WTC11 (cell line): ENCODE measurements around the gene ABR.

Experiments
- ATF3 ChIP-seq: sonication (generic); formaldehyde crosslinking; conservative IDR thresholded peaks from 2 replicates; pipeline ENCODE4 v1.8.1; 2022; ENCODE audit warnings: mild to moderate bottlenecking, missing genetic modification reagents
- CREB1 ChIP-seq: sonication (generic); formaldehyde crosslinking; IDR thresholded peaks from 2 replicates; pipeline ENCODE4 v1.8.0; 2023; ENCODE audit warnings: mild to moderate bottlenecking, missing genetic modification reagents
- CTCF ChIP-seq: fragments of 200-600 bp; IDR thresholded peaks from 2 replicates; pipeline ENCODE4 v1.8.0; 2022; ENCODE audit warnings: antibody characterized with exemption
- E2F1 ChIP-seq: sonication (generic); formaldehyde crosslinking; IDR thresholded peaks from 2 replicates; pipeline ENCODE4 v1.8.0; 2022; ENCODE audit warnings: mild to moderate bottlenecking, missing genetic modification reagents
- ESRRA ChIP-seq: sonication (generic); formaldehyde crosslinking; IDR thresholded peaks from 2 replicates; pipeline ENCODE4 v1.8.1; 2022; ENCODE audit warnings: mild to moderate bottlenecking, missing genetic modification reagents, borderline replicate concordance
- FOXP1 ChIP-seq: sonication (generic); formaldehyde crosslinking; IDR thresholded peaks from 2 replicates; pipeline ENCODE4 v1.8.0; 2022; ENCODE audit warnings: missing genetic modification reagents, mild to moderate bottlenecking, moderate library complexity, borderline replicate concordance
- FOXP4 ChIP-seq: sonication (generic); formaldehyde crosslinking; IDR thresholded peaks from 2 replicates; pipeline ENCODE4 v1.8.0; 2022; ENCODE audit warnings: mild to moderate bottlenecking, missing genetic modification reagents
- NR2C2 ChIP-seq: sonication (generic); formaldehyde crosslinking; IDR thresholded peaks from 2 replicates; pipeline ENCODE4 v1.8.0; 2022; ENCODE audit warnings: mild to moderate bottlenecking, missing genetic modification reagents
- SMAD3 ChIP-seq: sonication (generic); formaldehyde crosslinking; IDR thresholded peaks from 2 replicates; pipeline ENCODE4 v1.8.0; 2022; ENCODE audit warnings: missing genetic modification reagents, mild to moderate bottlenecking, borderline replicate concordance
- TP53 ChIP-seq: sonication (generic); formaldehyde crosslinking; IDR thresholded peaks from 2 replicates; pipeline ENCODE4 v1.8.1; 2023; ENCODE audit warnings: mild to moderate bottlenecking, missing genetic modification reagents
- USF2 ChIP-seq: sonication (generic); formaldehyde crosslinking; IDR thresholded peaks from 2 replicates; pipeline ENCODE4 v1.8.1; 2023; ENCODE audit warnings: mild to moderate bottlenecking, missing genetic modification reagents, moderate library complexity
- ZNF138 ChIP-seq: sonication (generic); formaldehyde crosslinking; conservative IDR thresholded peaks from 2 replicates; pipeline ENCODE4 v1.8.1; 2022; ENCODE audit warnings: mild to moderate bottlenecking, moderate library complexity, missing genetic modification reagents
- ZNF232 ChIP-seq: sonication (generic); formaldehyde crosslinking; IDR thresholded peaks from 2 replicates; pipeline ENCODE4 v1.8.0; 2022; ENCODE audit warnings: mild to moderate bottlenecking, missing genetic modification reagents

GRCh38 chr17:1005361-1005946, 174.3 kb downstream of the ABR start:
- TF ChIP-seq E2F1 (CRISPR knock-in tag), result no peak
- no peak for TF ChIP-seq CREB1 (CRISPR knock-in tag)
- TF ChIP-seq CTCF, result no peak
- TF ChIP-seq ZNF138, result no peak
- no peak for TF ChIP-seq USF2 (CRISPR knock-in tag)
- no peak for TF ChIP-seq NR2C2 (CRISPR knock-in tag)
- TF ChIP-seq FOXP1 (CRISPR knock-in tag), result no peak
- TF ChIP-seq TP53 (CRISPR knock-in tag), result no peak
- no peak for TF ChIP-seq ESRRA
- no peak for TF ChIP-seq SMAD3
- TF ChIP-seq ZNF232 (CRISPR knock-in tag), result no peak
- no peak for TF ChIP-seq FOXP4 (CRISPR knock-in tag)
- no peak for TF ChIP-seq ATF3 (CRISPR knock-in tag)
